HUDEP-2 (cell line): ENCODE data around the gene PTPN11.
"Not testable (repeated sequence)": the region's sequence is repeated elsewhere in the genome, so short reads cannot be mapped to it uniquely, and the experiment has no call there.

Experiments used
- DNase-seq, 76 experiments: peaks; one replicate each; lab custom pipeline; 2025; ENCODE audit not compliant: unreplicated experiment in 76 of 76; lab: John Stamatoyannopoulos, UW

The PTPN11 gene

DNA sequence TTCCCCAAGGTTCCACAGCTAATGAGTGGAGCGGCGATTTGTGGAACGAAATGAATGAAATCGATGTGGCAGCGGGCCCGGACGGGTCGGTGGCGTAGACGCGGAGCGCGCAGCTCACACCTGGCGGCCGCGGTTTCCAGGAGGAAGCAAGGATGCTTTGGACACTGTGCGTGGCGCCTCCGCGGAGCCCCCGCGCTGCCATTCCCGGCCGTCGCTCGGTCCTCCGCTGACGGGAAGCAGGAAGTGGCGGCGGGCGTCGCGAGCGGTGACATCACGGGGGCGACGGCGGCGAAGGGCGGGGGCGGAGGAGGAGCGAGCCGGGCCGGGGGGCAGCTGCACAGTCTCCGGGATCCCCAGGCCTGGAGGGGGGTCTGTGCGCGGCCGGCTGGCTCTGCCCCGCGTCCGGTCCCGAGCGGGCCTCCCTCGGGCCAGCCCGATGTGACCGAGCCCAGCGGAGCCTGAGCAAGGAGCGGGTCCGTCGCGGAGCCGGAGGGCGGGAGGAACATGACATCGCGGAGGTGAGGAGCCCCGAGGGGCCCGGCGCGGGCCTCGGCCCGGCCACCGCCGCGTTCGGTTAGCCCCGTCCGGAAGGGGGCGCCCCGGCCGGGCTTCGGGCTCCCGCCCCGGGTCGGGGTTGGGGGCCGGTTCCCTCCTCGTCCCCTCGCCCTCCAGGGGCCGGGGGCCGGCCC is at the start of gene PTPN11:
Gene PTPN11 (plus strand): TSS at position 340 of the 689 bp plus-strand sequence. CDS start 165 bp downstream, at position 505.
- peak in 72 of 76 experiments; percentile 29 to 89 (median 74) for DNase-seq

DNA sequence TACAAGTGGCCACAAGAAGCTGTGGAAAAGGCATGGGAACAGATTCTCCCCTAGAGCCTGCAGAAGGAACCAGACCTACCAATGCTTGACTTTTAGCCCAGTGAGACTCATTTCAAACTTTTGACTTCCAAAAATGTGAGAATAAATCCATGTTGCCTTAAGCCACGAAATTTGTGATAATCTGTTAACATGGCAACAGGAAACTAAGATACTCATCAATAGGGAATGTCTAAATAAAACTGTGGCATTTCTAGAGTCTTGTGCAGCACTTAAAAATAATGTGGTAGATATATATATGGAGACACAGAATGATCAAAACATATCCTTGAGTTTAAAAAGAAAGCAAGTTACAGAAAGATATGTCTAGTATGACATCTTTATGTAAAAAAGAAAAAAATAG is 48.5 kb upstream of the PTPN11 start:
- no peak for DNase-seq

DNA sequence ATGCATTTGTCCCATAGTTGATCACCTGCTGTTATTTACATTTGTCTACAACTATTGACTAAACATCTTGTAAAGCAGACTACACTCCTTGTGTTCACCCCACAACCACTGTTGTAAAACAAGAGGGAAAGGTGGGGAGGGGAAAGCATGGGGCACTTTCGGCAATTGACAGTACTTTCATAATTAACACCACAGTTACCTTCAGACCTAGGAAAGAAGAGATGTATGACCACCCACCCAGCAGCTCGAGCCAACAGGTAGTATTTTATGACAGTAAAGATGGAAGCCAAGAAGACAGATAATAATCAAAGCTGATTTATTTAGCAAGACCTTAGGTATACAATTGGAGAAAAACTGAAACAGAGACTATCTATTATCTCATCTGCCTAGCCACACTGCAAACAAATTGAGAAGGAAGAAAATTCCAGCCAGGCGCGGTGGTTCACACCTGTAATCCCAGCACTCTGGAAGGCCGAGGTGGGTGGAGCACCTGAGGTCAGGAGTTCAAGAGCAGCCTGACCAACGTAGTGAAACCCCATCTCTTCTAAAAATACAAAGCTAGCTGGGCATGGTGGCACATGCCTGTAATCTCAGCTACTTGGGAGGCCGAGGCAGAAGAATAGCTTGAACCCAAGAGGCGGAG is 47.8 kb upstream of the PTPN11 start:
- no peak for DNase-seq

DNA sequence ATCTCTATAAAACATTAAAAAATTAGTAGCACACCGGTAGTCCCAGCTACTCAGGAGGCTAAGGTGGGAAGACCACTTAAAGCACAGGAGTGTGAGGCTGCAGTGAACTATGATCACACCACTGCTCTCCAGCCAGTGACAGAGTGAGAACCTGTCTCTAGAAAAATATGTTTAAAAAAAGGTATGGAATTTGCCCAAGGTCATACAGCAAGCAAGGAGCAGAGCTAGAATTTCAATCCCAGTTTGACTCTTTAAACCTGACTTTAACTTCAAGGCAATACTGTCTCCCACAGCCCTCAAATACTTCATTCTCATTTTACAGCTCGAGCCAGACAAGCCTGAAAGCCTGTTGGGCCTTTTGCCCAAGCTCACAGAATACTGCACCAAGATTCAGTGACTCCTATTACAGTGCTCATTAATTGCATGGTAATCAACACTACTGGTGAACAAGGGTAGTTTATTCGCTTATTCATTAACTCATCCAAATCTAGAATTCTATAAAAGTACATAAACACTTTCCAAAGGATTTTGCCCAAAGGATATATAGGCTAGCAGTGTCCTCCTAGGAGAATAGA is 44.5 kb upstream of the PTPN11 start:
- DNase-seq: peak in 2 of 76 experiments; percentile 14 to 16

DNA sequence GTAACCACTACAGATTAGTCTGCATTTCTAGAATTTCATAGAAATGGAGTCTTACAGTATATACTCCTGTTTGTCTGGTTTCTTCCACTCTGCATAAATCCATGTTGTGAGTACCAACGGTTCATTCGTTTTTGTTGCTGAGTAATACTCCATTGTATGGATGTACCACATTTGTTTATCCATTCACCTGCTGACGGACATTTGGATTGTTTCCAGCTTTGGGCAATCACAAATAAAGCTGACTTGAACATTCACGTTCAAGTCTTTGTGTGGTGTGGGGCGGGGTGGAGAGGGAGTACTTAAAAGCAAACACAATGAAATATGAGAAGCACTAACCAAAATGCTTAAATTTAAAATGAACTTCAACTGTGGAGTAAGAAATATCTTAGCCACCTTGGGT is 43.6 kb upstream of the PTPN11 start:
- DNase-seq: no peak

DNA sequence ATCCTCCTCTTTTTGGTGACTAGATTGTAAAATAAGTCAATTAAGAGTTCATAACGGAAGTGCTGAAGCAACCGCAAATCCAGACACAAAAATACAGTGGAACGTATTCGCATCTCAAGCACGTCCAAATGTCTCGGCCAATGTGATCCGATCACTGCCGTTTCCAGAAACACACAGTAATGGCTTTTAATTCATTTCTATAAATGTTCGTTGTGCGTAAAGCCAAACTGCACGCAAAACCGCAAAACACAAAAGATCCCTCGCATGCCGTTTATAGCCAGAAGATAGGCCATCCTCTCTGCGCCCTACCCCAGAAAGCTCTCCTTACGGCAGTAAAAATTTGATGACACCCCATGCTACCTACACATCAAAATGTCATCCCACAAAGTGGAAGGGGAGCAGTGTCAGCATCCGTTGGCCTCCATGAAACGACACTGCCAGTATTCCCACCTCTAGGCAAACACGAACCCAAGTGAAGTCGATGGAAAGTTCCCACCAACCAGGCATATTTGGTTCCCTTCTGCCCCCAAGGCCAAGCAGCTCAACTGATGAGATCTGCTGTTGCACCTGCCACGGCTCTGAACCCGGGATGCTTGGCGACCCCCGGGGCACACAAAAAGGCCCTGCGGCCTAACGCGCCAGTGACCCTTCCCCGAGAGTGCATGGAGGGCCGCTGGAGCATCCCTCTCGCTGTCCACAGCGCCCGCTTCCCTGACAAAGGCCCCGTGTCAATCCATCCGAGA is 37.9 kb upstream of the PTPN11 start:
- no peak for DNase-seq

DNA sequence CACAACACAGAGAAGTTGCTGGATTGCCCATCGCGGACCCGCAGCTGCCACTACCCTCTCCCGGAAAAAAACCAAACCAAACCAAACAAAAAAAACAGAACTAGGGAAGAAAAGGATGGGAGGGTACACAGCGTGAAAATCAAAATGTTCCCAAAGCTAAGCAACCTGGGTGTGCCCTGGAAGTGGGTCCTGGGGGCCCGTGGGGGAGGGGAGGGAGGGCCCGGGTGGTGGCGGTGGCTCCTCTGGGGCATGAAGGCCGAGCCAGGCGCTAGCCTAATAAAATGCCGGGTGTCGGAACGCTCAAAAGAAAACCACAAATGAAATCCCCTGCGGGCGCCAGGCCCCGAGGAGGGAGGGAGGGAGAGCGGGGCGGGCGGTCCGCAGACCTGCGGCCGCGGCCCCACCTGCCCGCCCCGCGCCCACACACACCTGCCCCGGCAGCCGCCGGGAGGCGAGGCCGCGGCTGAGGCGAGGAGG is 37.3 kb upstream of the PTPN11 start:
- peak in 6 of 76 experiments; percentile 12 to 23 (median 14) for DNase-seq

DNA sequence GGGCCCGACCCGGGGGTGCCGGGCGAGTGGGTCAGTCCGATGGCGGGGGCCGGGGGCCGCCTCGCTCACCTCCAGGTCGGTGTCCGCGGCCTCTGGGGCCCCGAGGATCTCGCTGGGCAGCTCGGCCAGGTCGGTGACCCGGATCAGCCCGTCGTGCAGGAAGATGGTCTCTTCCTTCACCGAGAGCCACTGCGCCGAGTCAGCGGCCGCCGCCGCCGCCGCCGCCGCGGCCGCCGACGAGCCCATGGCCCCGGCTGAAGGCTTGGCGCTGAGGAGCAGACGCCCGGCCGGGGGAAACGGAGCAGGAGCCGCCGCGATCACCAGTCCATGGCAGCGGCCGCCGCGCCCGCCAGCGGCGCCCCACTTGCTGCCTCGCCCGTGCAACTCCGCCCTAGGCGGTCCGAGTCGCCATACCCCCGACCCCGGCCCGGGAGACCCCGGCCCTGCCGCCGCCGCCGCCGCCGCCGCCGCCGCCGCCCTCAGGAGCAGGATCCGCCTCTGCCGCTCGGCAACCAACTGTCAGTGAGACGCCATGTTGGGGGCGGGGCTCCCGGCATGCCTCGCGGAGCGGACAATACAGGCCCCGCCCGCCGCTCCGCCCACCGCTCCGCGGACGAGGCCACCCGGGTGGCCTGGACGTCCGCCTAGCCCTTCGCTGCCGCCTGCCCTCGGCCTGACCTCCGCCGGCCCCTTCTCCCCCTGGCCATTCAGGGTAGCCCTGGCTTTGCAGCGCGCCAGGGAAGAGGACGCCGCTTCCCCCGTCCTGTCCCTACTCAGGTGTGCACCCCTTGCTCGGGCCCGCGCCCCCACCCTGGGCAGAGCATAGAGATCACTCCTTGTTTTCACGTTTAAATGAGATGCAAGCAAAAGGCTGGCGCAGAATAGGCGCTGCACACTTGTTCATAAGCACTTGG is 36.6 kb upstream of the PTPN11 start, which contains the start of gene HECTD4:
Gene HECTD4 (minus strand): TSS at position 549 of the 914 bp plus-strand sequence. CDS start 303 bp downstream, at position 246.
- DNase-seq: peak in 73 of 76 experiments; percentile 12 to 96 (median 84)

DNA sequence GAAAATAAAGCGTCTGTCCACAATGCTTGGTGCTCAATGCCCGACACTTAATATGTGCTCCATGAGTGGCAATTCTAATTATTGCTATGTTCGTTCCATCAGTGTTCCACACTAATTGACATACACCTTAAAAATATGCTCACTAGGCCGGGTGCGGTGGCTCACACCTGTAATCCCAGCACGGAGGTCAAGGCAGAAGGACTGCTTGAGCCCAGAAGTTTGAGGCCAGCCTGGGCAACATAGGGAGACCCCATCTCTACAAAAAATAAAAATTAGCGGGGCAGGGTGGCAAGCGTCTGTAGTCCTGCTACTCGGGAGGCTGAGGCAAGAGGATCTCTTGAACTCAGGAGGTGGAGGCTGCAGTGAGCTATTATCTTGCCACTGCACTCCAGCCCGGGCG is 35.9 kb upstream of the PTPN11 start:
- DNase-seq: no peak

DNA sequence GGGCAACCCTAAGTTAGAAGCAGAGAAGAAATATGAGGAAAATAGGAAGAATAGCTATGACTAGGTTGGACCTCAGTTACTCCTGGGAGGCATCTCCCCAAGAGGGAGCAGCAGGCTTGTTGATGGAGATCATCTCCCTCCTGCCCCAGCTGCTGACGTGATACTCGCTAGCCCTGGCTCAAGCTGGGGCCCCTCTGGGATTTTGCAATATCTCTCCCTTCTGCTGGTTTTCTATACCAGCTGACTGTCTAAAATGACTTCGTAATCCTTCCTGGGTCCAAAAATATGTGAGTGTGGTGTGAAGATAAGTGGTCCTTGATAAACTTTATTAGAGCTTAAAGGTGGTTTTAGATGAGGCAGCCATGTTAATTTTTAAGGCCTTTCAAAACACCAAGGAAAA is 32.0 kb upstream of the PTPN11 start:
- DNase-seq: peak in 42 of 76 experiments; percentile 4 to 77 (median 32)

DNA sequence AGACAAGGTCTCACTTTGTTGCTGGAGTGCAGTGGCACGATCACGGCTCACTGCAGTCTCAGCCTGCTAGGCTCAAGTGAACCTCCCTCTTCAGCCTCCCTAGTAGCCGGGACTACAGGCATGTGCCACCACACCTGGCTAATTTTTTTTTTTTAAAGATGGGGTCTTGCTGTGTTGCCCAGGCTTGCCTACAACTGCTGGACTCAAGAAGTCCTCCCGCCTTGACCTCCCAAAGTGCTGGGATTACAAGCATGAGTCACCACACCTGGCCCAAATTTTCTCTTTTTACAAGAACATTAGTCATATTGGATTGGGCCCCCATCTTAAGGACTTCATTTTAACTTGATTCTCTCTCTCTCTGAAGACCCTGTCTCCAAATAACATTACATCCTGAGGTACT is 29.5 kb upstream of the PTPN11 start:
- no peak for DNase-seq

DNA sequence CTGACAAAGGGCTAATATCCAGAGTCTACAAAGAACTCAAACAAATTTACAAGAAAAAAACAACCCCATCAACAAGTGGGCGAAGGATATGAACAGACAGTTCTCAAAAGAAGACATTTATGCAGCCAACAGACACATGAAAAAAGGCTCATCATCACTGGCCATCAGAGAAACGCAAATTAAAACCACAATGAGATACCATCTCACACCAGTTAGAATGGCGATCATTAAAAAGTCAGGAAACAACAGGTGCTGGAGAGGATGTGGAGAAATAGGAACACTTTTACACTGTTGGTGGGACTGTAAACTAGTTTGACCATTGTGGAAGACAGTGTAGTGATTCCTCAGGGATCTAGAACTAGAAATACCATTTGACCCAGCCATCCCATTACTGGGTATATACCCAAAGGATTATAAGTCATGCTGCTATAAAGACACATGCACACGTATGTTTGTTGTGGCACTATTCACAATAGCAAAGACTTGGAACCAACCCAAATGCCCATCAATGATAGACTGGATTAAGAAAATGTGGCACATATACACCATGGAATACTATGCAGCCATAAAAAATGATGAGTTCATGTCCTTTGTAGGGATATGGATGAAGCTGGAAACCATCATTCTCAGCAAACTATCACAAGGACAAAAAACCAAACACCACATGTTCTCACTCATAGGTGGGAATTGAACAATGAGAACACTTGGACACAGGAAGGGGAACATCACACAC is 28.7 kb upstream of the PTPN11 start:
- not testable (repeated sequence) for DNase-seq

DNA sequence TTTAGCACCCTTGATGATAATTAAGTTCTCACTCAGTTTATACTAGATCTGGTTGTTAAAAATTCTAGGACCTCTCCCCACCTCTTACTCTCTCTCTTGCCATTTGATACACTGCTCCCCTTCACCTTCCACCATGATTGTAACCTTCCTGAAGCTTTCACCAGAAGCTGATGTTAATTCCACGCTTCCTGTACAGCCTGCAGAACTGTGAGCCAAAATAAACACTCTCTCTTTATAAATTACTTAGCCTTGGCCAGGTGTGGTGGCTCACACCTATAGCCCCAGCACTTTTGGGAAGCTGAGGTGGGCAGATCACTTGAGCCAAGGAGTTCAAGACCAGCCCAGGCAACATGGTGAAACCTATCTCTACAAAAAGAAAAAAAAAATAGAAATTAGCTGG is 25.4 kb upstream of the PTPN11 start:
- DNase-seq: no peak

DNA sequence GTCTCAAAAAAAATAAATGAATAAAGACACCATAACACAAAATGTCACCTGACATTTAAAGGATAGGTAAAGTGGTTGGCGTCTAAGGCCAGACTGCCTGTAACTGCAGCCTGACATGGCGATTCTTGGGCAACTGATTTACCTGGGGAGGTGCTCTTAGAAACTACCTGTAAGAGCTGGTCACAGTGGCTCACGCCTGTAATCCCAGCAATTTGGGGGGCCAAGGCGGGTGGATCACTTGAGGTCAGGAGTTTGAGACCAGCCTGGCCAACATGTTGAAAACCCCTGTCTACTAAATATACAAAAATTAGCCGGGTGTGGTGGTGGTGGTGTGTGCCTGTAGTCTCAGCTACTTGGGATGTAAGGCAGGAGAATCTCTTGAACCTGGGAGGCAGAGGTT is 17.7 kb upstream of the PTPN11 start:
- no peak for DNase-seq

DNA sequence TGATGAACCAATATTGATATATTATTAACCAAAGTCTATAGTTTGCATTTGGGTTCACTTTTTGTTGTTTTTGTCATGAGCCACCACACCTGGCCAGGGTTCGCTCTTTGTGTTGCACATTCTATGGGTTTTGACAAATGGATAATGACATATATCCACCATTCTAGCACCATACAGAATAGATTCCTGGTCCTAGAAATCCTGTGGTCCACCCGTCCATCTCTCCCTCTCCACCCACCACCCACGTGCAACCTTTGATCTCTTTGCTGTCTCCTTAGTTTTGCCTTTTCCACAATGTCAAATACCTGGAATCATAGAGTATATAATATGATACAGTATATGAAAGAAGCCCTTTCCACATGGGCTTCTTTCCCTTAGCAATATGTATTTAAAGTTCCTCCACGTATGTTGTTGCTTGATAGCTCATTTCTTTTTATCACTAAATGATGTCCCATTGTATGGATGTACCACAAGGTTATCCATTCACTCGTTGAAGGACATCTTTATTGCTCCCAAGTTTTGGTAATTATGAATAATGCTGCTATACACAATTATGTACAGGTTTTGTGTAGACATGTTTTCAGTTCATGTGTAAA is 16.7 kb upstream of the PTPN11 start:
- no peak for DNase-seq

DNA sequence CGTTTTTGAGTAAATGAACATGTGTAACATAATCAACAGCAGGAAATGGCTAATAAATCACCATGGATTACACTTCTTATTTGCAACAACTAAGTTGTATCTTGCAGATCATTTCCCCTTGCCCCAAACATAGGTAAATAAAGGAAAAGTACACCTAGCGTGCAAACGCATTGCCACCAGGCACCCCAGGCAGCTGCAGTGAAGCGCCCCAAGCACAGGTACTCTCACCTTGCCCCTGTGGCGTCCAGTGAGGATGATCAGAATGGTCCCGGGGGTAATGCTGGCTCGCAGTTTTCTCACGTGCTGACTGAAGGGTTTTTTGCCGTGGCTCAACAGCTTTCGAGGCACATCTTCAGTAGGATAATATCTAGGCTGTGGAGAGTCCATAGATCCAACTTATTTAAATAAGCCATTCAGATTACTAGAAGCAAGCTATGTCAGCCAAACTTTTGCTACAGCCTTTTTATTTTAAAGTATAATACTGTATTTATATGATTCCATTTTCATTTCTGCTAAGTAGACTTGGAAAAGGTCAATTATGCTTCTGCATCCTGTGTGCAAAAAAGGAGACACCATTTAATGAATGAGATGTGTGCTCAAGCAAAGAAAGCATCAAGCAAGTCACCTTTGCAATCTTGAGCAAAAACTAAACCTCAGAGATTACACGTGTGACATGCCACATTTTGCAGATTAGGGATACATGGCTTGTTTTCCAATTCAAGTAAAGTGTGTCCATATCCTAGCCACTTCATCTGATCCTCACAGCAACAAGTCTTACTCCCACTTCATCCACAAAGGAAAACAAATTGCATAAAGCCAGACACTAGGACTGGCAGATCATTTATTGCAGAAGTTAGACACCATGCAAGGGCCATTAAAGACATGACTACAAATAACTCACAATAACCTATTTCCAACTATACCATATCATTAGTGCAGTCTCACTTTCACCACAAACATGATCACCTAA is 11.9 kb upstream of the PTPN11 start:
- no peak for DNase-seq

DNA sequence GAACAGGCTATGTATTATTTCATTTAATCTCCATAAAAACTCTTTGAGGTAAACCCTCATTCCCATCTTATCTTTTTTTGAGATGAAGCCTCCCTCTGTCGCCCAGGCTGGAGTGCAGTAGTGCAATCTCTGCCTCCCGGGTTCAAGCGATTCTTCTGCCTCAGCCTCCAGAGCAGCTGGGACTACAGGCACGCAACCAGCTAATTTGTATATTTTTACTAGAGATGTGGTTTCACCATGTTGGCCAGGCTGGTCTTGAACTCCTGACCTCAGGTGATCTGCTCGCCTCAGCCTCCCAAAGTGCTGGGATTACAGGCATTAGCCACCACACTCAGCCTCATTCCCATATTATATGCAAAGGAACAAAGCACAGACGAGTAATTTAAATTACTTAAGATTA is 11.1 kb upstream of the PTPN11 start:
- not testable (repeated sequence) for DNase-seq

DNA sequence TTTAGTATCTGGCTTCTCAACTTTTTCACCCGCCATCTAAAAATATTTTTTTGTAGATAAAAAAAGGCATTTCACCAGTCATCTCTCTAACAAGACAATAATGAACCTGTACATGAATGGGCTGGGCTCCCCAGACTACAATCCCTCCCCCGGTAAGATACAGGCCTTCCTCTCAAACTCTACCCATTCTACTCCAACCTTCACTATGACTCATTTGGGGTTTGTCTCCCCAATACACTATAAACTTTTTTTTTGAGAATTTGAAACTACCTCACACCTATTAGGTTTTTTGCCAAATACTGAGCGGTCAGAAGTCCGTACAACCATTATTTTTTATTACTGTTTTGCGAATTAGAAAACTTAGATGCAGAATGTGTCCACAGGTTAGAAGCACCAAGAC is 10.1 kb upstream of the PTPN11 start:
- peak in 1 of 76 experiments; percentile 29 for DNase-seq
